T follicular helper cell (primary cell): ENCODE results near the gene LAMC3.
"Not testable (repeated sequence)": the region's sequence is repeated elsewhere in the genome, so short reads cannot be mapped to it uniquely, and the experiment has no call there.

Experiments used
- DNase-seq: peaks from one replicate; pipeline ENCODE4 v3.0.0-alpha.2; 2020; ENCODE audit warnings: low read depth

The LAMC3 gene

GRCh38 chr9:130992682-130993032, 16.3 kb upstream of the LAMC3 start:
- no peak for DNase-seq

- no peak for DNase-seq
These were observed 15.5 kb upstream of the LAMC3 start for GRCh38 chr9:130993303-130994030.

GRCh38 chr9:130994135-130995085, 14.6 kb upstream of the LAMC3 start:
- DNase-seq, result no peak

- DNase-seq, result no peak
These were observed 13.6 kb upstream of the LAMC3 start for GRCh38 chr9:130995086-130996011.

- no peak for DNase-seq
These were observed 12.8 kb upstream of the LAMC3 start for GRCh38 chr9:130996205-130996604.

- no peak for DNase-seq
These were observed 12.1 kb upstream of the LAMC3 start for GRCh38 chr9:130996676-130997394.

- no peak for DNase-seq
These were observed 11.6 kb upstream of the LAMC3 start for GRCh38 chr9:130997395-130997684.

GRCh38 chr9:130997925-130998596, 10.9 kb upstream of the LAMC3 start:
- no peak for DNase-seq

GRCh38 chr9:130998597-130999244, 10.3 kb upstream of the LAMC3 start:
- no peak for DNase-seq

GRCh38 chr9:130999245-130999623, 9.7 kb upstream of the LAMC3 start:
- DNase-seq, result no peak

- DNase-seq, result not testable (repeated sequence)
These were observed 8.4 kb upstream of the LAMC3 start for GRCh38 chr9:131000526-131000925.

GRCh38 chr9:131001021-131001420, 8.0 kb upstream of the LAMC3 start:
- no peak for DNase-seq

- DNase-seq, result no peak
These were observed 7.0 kb upstream of the LAMC3 start for GRCh38 chr9:131001990-131002389.

- DNase-seq, result no peak
These were observed 2.4 kb upstream of the LAMC3 start for GRCh38 chr9:131006601-131007000.

GRCh38 chr9:131008086-131008485, 888 bp upstream of the LAMC3 start:
- DNase-seq, result no peak

GRCh38 chr9:131008563-131008908, 438 bp upstream of the LAMC3 start:
- DNase-seq, result no peak

GRCh38 chr9:131010482-131011273, 1.7 kb downstream of the LAMC3 start:
- DNase-seq, result no peak

GRCh38 chr9:131011274-131012022, 2.5 kb downstream of the LAMC3 start:
- no peak for DNase-seq

GRCh38 chr9:131012023-131012334, 3.0 kb downstream of the LAMC3 start:
- no peak for DNase-seq
